DOHH2 (cell line): ENCODE results near the gene TMEM126A.

Experiments
- H3F3A ChIP-seq: fragments of 200-600 bp; sonication (generic), shearing (Covaris generic); 2 replicates; pipeline ENCODE4 v1.6.0; 2016; ENCODE audit warnings: antibody characterized with exemption, mild to moderate bottlenecking; ENCODE audit not compliant: control insufficient read depth, insufficient read depth
- H3K27ac ChIP-seq: fragments of 200-600 bp; sonication (generic); 2 replicates; pipeline ENCODE4 v1.5.1; 2014; ENCODE audit warnings: low read depth, mild to moderate bottlenecking, low read length, moderate library complexity
- H3K27me3 ChIP-seq: fragments of 200-600 bp; sonication (generic); 2 replicates; pipeline ENCODE4 v1.6.1; 2014; ENCODE audit warnings: mild to moderate bottlenecking, low read length, mixed read lengths; ENCODE audit not compliant: control insufficient read depth
- H3K36me3 ChIP-seq: fragments of 200-600 bp; sonication (generic); 2 replicates; pipeline ENCODE4 v1.6.1; 2014; ENCODE audit warnings: mild to moderate bottlenecking, low read length, moderate library complexity, mixed read lengths; ENCODE audit not compliant: control insufficient read depth
- H3K4me1 ChIP-seq: fragments of 200-600 bp; sonication (generic); 2 replicates; pipeline ENCODE4 v1.6.1; 2014; ENCODE audit warnings: mild to moderate bottlenecking, low read length, mixed read lengths; ENCODE audit not compliant: control insufficient read depth
- H3K4me2 ChIP-seq: fragments of 200-600 bp; sonication (generic); 2 replicates; pipeline ENCODE4 v1.6.0; 2014; ENCODE audit warnings: mild to moderate bottlenecking, low read length, moderate library complexity
- H3K4me3 ChIP-seq: fragments of 200-600 bp; sonication (generic); 2 replicates; pipeline ENCODE4 v1.5.1; 2014; ENCODE audit warnings: mild to moderate bottlenecking, low read length, mixed read lengths
- H3K79me2 ChIP-seq: fragments of 200-600 bp; sonication (generic); 2 replicates; pipeline ENCODE4 v1.6.1; 2014; ENCODE audit warnings: mild to moderate bottlenecking, low read length, mixed read lengths; ENCODE audit not compliant: control insufficient read depth
- H3K9me2 ChIP-seq: fragments of 200-600 bp; sonication (generic); replicated peaks from 2 replicates; pipeline ENCODE4 v1.6.1; 2014; ENCODE audit warnings: mild to moderate bottlenecking, low read length, mixed read lengths; ENCODE audit not compliant: control insufficient read depth
- H3K9me3 ChIP-seq: fragments of 200-600 bp; sonication (generic); 2 replicates; pipeline ENCODE4 v1.6.1; 2014; ENCODE audit warnings: antibody characterized with exemption, low read length, mixed read lengths; ENCODE audit not compliant: control insufficient read depth, insufficient read depth
- H4K20me1 ChIP-seq: fragments of 200-600 bp; sonication (generic); 2 replicates; pipeline ENCODE4 v1.6.0; 2014; ENCODE audit warnings: low read depth, mild to moderate bottlenecking, antibody characterized with exemption, low read length, moderate library complexity; ENCODE audit not compliant: control insufficient read depth, insufficient read depth
- EZH2phosphoT487 ChIP-seq: fragments of 200-600 bp; sonication (generic); IDR thresholded peaks from 2 replicates; pipeline ENCODE4 v1.6.1; 2017; ENCODE audit warnings: borderline replicate concordance, mild to moderate bottlenecking, antibody characterized with exemption, low read length, moderate library complexity, mixed read lengths
- TF ChIP-seq, protein P1 (sequence below): fragments of 200-600 bp; sonication (generic); IDR thresholded peaks from one replicate; pipeline ENCODE4 v1.5.1; 2014; ENCODE audit warnings: antibody characterized with exemption, mild to moderate bottlenecking, low read depth, low read length; ENCODE audit not compliant: poor library complexity, severe bottlenecking

Gene TMEM126A

DNA sequence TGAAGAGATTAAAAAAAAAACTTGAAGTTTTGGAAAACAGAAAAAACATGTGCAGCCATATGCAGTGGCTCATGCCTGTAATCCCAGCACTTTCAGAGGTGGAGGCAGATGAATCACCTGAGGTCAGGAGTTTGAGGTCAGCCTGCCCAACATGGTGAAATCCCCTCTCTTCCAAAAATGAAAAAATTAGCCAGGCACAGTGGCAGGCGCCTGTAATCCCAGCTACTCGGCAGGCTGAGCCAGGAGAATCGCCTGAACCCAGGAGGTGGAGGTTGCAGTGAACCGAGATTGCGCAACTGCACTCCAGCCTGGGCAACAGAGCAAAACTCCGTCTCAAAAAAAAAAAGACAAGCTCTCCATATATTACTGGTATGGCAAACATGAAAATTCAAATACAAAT, 28.3 kb upstream of the TMEM126A start:
- H4K20me1 ChIP-seq = no peaks in the 10 kb centered on the region
- H3K9me2 ChIP-seq = no peaks in the 10 kb centered on the region
- H3F3A ChIP-seq = no peaks in the 10 kb centered on the region
- no peak overlapping the region for H3K4me2 ChIP-seq
- no peaks in the 10 kb centered on the region for H3K36me3 ChIP-seq
- H3K27me3 ChIP-seq = no peaks in the 10 kb centered on the region
- TF ChIP-seq, protein P1, sequence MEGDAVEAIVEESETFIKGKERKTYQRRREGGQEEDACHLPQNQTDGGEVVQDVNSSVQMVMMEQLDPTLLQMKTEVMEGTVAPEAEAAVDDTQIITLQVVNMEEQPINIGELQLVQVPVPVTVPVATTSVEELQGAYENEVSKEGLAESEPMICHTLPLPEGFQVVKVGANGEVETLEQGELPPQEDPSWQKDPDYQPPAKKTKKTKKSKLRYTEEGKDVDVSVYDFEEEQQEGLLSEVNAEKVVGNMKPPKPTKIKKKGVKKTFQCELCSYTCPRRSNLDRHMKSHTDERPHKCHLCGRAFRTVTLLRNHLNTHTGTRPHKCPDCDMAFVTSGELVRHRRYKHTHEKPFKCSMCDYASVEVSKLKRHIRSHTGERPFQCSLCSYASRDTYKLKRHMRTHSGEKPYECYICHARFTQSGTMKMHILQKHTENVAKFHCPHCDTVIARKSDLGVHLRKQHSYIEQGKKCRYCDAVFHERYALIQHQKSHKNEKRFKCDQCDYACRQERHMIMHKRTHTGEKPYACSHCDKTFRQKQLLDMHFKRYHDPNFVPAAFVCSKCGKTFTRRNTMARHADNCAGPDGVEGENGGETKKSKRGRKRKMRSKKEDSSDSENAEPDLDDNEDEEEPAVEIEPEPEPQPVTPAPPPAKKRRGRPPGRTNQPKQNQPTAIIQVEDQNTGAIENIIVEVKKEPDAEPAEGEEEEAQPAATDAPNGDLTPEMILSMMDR = no peak
- TF ChIP-seq EZH2phosphoT487 = no peak
- H3K79me2 ChIP-seq = no peaks in the 10 kb centered on the region
- no peak overlapping the region for H3K4me3 ChIP-seq
- no peaks in the 10 kb centered on the region for H3K4me1 ChIP-seq
- H3K9me3 ChIP-seq = no peaks in the 10 kb centered on the region
- H3K27ac ChIP-seq = no peak overlapping the region

DNA sequence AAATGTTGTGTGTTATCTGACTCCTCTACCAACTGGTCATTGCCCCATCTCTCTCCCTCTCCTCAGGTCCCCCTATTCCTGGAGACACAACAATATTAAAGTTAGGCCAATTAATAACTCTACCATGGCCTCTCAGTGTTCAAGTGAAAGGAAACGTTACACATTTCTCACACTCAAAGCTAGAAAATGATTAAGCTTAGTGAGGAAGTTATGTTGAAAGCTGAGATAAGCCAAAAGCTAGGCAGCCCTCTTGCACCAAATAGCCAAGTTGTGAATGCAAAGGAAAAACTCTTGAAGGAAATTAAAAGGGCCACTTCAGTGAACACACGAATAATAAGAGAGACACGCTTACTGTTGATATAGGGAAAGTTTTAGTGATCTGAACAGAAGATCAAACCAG, 27.5 kb upstream of the TMEM126A start:
- TF ChIP-seq EZH2phosphoT487 = no peak
- TF ChIP-seq, protein P1 = no peak
- H3F3A ChIP-seq = no peaks in the 10 kb centered on the region
- no peaks in the 10 kb centered on the region for H4K20me1 ChIP-seq
- H3K4me3 ChIP-seq = no peak overlapping the region
- H3K4me1 ChIP-seq = 0 out of 2 replicates have a peak, but pooled peaks cover 3% of the 10 kb centered on the region
- no peaks in the 10 kb centered on the region for H3K9me2 ChIP-seq
- H3K4me2 ChIP-seq = no peak overlapping the region
- no peaks in the 10 kb centered on the region for H3K36me3 ChIP-seq
- H3K9me3 ChIP-seq = no peaks in the 10 kb centered on the region
- no peaks in the 10 kb centered on the region for H3K79me2 ChIP-seq
- no peaks in the 10 kb centered on the region for H3K27me3 ChIP-seq
- H3K27ac ChIP-seq = no peak overlapping the region

DNA sequence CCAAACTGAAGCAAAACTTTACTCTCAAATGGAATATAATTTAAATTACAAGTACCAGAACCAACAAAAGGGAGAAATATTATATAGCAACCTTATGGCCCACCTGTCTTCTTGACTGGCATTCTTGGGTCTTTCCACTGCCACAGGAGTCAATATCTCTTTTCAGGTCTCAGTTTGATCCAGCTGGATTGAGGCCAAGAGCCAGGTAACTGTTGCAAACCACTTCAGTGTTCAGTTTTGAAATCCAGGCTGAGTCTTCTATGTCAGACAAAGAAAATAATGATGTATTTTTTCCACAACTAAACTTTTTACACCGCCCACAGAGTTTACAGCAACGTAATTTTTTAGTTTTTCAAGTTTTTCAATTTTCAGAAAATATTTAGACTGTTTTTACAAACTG, 21.3 kb upstream of the TMEM126A start:
- H3F3A ChIP-seq = peaks cover 4% of the 10 kb centered on the region; the same call in 1 of the 2 replicates
- no peaks in the 10 kb centered on the region for H3K9me2 ChIP-seq
- H3K4me3 ChIP-seq = peak overlapping the region; percentile 97; the same call in 1 of the 2 replicates
- H3K9me3 ChIP-seq = no peaks in the 10 kb centered on the region
- no peak overlapping the region for H3K27ac ChIP-seq
- peaks cover 11% of the 10 kb centered on the region for H3K36me3 ChIP-seq
- no peaks in the 10 kb centered on the region for H3K27me3 ChIP-seq
- H3K4me1 ChIP-seq = peaks cover 31% of the 10 kb centered on the region
- H3K4me2 ChIP-seq = peak overlapping the region; percentile 93
- H3K79me2 ChIP-seq = peaks cover 36% of the 10 kb centered on the region
- TF ChIP-seq EZH2phosphoT487 = no peak
- TF ChIP-seq, protein P1 = no peak
- no peaks in the 10 kb centered on the region for H4K20me1 ChIP-seq
